Heart left ventricle (tissue), 13 donors: Measurements from ENCODE around the gene SAA2.

Experiments used
- CTCF ChIP-seq, 12 donors: fragments of 200-600 bp; sonication (generic) in 4 of 12; IDR thresholded peaks; one replicate each; pipeline versions ENCODE4 v1.5.0 to v1.8.0; 2018 to 2022; ENCODE audit warnings: antibody characterized with exemption in 12 of 12, mild to moderate bottlenecking in 5 of 12
- POLR2A ChIP-seq, 2 donors: fragments of 450-650 bp; IDR thresholded peaks; one replicate each; pipeline ENCODE4 v1.6.1; 2017; ENCODE audit warnings: antibody characterized with exemption in 2 of 2, mild to moderate bottlenecking in 2 of 2, moderate library complexity in 2 of 2
- donor health status: ischemic (EF 13 %, LVEDD 7.1; RV severe dilation, severe dysfunction).
- donor health status: DM: no; HTN: yes; CAD: no.
- donor health status: DM: no; HTN: no; CAD: no.
- donor health status: ischemic (EF 25% LVEDD 6.9; RV normal size, moderate dysfunction).
- donor health status: ischemic (EF 25% LVEDD 5.7; RV mildly dilated, moderate dysfunction).
- donor health status: ischemic (EF 35%, LVEDD 5.7; RV mildly dilated, moderate dysfunction).
- donor health status: nonischemic (EF 11% LVEDD 7.7; RV severe dilation, severe dysfunction).
- donor health status: DM: yes; HTN: yes; CAD: no.
- donor health status: PGD.
- donor health status: ischemic (EF 29% LVEDD 5.4; RV normal size, mild dysfunction).
- donor health status: nonischemic (EF 23%, LVEDD 6.1; RV moderate dilation, normal function).

DNA sequence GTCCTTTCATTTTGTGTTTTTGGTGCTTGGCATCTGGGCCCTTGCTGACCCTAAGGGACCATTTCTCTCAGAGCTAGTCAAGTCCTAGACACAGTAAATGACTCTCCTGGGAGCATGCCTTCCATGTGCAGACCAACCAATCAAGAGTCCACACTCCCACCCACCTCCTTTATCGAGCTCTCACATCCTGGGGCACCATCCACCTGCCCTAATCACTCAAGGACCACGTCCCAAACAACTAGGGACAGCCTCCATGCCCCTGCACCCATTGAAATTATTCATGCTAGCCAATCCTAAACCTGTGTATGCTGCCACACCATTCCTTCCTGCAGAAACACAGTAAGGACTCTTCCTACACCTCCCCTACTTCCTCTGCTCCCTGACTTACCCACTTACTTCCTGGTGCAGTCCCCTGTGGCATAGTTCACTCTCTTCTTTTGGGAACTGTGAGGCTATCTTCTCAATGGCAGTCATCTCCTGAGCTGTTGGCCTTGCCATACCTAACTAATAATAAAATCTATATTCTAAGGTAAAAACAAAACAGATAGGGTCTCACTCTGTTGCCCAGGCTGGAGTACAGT is 6.4 kb upstream of the SAA2 start:
- TF ChIP-seq CTCF (IDR thresholded peaks at IDR 0.05) (no peak), POLR2A (IDR thresholded peaks at IDR 0.05) (no peak)
